Activated CD8-positive, alpha-beta T cell treated with anti-CD3 and anti-CD28 coated beads, Interleukin-2, amount 10 ng/mL, durations not matched to agents 7 days and 5 days (primary cell): ENCODE data around the gene APOC1. TPM values are rescaled to one million over a fixed set of nuclear protein-coding genes. Genes with fewer than 3 reads are reported as not detected.
A peak's percentile ranks its signal among the peaks of the same experiment; 100 is the strongest.
"Not testable (repeated sequence)": the region's sequence is repeated elsewhere in the genome, so short reads cannot be mapped to it uniquely, and the experiment has no call there.

Source experiments
- ATAC-seq: fragments of 150-1000 bp; cut with Tn5 transposase; one replicate; pipeline ENCODE4 v1.10.0; 2021; ENCODE audit warnings: moderate library complexity
- CTCF ChIA-PET: fragments of 350-600 bp; sonication (Branson Sonifier 250); formaldehyde crosslinking; loops from one replicate; lab custom pipeline; 2021; ENCODE audit warnings: antibody characterized with exemption; lab: Charles Lee
- POLR2A ChIA-PET: fragments of 350-600 bp; sonication (Branson Sonifier 250); formaldehyde crosslinking; loops from one replicate; lab custom pipeline; 2021; ENCODE audit warnings: antibody characterized with exemption; lab: Charles Lee
- DNase-seq: peaks from one replicate; pipeline ENCODE4 v3.0.0-alpha.2; 2020
- H3K27ac Mint-ChIP-seq: one replicate; pipeline ENCODE4 v1.8.0; 2021; ENCODE audit warnings: mild to moderate bottlenecking, mixed read lengths
- H3K27me3 Mint-ChIP-seq: one replicate; pipeline ENCODE4 v1.8.0; 2021; ENCODE audit warnings: low read depth, mixed read lengths
- H3K36me3 Mint-ChIP-seq: one replicate; pipeline ENCODE4 v1.8.0; 2021; ENCODE audit warnings: low read depth, mixed read lengths
- H3K4me1 Mint-ChIP-seq: one replicate; pipeline ENCODE4 v1.8.0; 2021; ENCODE audit warnings: low read depth, mixed read lengths
- H3K4me3 Mint-ChIP-seq: one replicate; pipeline ENCODE4 v1.8.0; 2021; ENCODE audit warnings: mild to moderate bottlenecking, mixed read lengths
- H3K9me3 Mint-ChIP-seq: one replicate; pipeline ENCODE4 v1.8.0; 2022; ENCODE audit warnings: mixed read lengths; ENCODE audit not compliant: insufficient read depth
- total RNA-seq, 2 experiments: library from RNA; stranded (reverse); gene quantifications; one replicate each; pipeline ENCODE4 v1.2.3, GENCODE V29; 2021

Gene APOC1
- total RNA-seq, result not detected

DNA sequence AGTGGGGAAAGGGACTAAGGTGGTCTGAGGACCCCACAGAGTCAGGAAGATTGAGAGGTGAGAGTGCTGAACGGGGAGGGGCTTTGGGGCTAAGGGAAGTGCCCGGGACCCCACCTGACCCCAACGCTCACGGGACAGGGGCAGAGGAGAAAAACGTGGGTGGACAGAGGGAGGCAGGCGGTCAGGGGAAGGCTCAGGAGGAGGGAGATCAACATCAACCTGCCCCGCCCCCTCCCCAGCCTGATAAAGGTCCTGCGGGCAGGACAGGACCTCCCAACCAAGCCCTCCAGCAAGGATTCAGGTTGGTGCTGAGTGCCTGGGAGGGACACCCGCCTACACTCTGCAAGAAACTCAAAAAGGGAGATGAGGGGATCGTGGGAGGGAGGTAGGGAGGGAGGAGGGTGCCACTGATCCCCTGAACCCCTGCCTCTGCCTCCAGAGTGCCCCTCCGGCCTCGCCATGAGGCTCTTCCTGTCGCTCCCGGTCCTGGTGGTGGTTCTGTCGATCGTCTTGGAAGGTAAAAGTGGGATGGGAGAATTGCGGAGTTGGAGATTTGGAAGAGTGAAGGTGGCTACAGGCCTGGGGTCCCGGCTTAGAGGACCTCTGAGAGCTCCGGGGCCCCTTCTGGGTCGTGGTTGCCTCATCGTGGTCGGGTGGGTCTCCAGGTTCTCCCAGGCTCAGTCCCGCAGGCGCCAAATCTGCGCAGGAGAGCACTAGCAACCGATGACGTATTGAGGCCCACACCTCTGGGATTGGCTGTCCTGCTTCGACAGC, at the start of gene APOC1:
Gene APOC1, plus strand, starts transcription at position 176 of the 774 bp plus-strand sequence. Its CDS starts 284 bp downstream, at position 460.
- POLR2A ChIA-PET, result interaction anchor here (0.6 to 1.1 kb wide), 2 partner anchors 40 to 652 kb away, joined by 3 to 4 read pairs; partner anchors contain the start of gene CLPTM1
- H3K27ac Mint-ChIP-seq, result peak within 1 kb of the TSS; percentile 87
- peak within 1 kb of the TSS; percentile 89 for H3K4me3 Mint-ChIP-seq
- peak; percentile 99 for ATAC-seq
- CTCF ChIA-PET, result interaction anchor here (1.0 to 2.7 kb wide), 2 partner anchors 11 to 37 kb away, joined by 3 to 9 read pairs; no protein-coding TSS in a partner anchor
- peaks cover 17% of the 10 kb centered on the region for H3K27me3 Mint-ChIP-seq
- H3K9me3 Mint-ChIP-seq, H3K36me3 Mint-ChIP-seq: not testable (repeated sequence)
- peak; percentile 83 for DNase-seq
- peaks cover 14% of the 10 kb centered on the region for H3K4me1 Mint-ChIP-seq

DNA sequence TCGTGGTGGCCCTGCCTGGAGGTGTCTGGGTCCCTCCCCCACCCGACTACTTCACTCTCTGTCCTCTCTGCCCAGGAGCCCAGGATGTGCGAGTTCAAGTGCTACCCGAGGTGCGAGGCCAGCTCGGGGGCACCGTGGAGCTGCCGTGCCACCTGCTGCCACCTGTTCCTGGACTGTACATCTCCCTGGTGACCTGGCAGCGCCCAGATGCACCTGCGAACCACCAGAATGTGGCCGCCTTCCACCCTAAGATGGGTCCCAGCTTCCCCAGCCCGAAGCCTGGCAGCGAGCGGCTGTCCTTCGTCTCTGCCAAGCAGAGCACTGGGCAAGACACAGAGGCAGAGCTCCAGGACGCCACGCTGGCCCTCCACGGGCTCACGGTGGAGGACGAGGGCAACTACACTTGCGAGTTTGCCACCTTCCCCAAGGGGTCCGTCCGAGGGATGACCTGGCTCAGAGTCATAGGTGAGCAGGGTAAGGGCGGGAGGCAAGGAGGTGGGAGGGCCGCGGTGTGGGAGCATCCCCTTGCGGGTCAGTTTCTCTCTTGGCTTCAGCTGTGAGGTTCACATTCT, 49.1 kb upstream of the APOC1 start:
- no peaks in the 10 kb centered on the region for H3K9me3 Mint-ChIP-seq
- no peak overlapping the region for H3K4me3 Mint-ChIP-seq
- H3K27me3 Mint-ChIP-seq, result peaks cover 5% of the 10 kb centered on the region
- no peak overlapping the region for H3K27ac Mint-ChIP-seq
- CTCF ChIA-PET, result no interaction called here
- ATAC-seq, result no peak
- POLR2A ChIA-PET, result no interaction called here
- DNase-seq, result no peak
- no peaks in the 10 kb centered on the region for H3K4me1 Mint-ChIP-seq
- H3K36me3 Mint-ChIP-seq, result no peaks in the 10 kb centered on the region

DNA sequence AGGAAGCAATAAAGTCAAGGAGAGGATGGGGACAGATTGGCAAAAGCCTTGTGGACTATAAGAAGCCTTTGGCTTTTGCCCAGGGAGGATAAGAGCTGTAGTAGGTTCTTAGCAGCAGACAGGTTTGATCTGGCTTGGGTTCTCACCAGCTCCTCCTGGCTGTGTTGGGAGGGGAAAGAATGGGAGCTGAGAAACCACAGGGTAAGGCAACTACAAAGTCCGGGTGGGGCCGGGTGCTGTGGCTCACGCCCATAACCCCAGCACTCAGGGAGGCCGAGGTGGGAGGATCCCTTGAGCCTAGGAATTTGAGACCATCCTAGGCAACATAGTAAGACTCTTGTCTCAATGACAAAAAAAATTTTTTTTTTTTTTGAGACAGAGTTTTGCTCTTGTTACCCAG, 47.7 kb upstream of the APOC1 start:
- Mint-ChIP-seq H3K4me1 (no peaks in the 10 kb centered on the region), H3K9me3 (no peaks in the 10 kb centered on the region), H3K36me3 (no peaks in the 10 kb centered on the region), H3K27me3 (no peaks in the 10 kb centered on the region), H3K27ac (no peak overlapping the region), H3K4me3 (no peak overlapping the region)
- ChIA-PET POLR2A (no interaction called here), CTCF (no interaction called here)
- DNase-seq, result no peak
- ATAC-seq, result no peak

DNA sequence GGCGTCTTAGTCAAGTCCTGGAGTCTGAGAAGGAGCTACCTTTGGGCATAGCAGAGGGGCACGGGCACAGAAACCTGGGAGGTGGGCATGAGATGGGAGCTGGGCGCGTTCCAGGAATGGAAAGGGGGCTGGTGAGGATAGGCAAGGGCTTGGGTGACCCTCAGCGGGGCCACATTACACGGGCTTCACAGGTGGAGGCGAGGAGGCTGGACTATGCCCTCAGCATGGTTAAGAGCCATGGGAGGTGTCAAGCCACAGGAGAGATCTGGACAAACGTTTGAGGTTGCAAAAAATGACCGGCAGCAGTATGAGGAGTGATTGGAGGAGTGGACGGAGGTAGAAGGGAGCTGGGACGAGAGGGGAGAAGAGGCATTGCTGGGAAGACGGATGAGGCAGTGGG, 46.8 kb upstream of the APOC1 start:
- H3K4me3 Mint-ChIP-seq, result no peak overlapping the region
- POLR2A ChIA-PET, result no interaction called here
- no peaks in the 10 kb centered on the region for H3K27me3 Mint-ChIP-seq
- CTCF ChIA-PET, result no interaction called here
- H3K9me3 Mint-ChIP-seq, result no peaks in the 10 kb centered on the region
- ATAC-seq (no peak), DNase-seq (no peak)
- no peak overlapping the region for H3K27ac Mint-ChIP-seq
- no peaks in the 10 kb centered on the region for H3K4me1 Mint-ChIP-seq
- no peaks in the 10 kb centered on the region for H3K36me3 Mint-ChIP-seq

DNA sequence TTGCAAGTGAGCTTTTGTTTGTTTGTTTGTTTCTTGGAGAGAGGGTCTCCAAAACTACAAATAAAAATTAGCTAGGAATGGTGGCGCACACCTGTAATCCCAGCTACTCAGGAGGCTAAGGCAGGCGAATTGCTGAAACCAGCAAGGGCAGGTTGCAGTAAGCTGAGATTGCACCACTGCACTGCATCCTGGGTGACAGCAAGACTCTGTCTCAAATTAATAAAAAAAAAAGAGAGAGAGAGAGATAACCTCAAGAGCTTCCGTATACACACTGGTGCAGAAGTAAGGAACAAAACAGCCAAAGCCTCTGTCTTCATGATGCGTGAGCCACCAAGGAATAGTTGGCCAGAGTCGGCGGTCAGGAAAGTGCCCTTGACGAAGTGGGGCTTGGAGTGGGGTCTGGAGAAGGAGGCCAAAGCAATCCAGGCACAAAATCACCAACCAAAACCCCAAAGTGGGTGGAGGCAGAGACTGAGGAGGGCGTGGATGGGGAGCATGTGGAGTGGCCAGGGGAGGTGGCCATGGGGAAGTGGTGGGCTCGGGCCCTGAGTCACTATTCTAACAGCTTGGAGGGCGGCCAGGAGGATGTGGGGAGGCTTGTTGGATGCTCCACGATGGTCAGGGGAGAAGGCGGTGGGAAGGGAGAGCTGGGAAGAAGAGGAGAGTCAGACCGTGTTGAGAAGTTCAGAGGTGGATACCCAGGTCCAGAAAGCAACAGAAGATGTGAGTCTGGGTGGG, 44.5 kb upstream of the APOC1 start:
- Mint-ChIP-seq H3K36me3 (no peaks in the 10 kb centered on the region), H3K27me3 (no peaks in the 10 kb centered on the region), H3K27ac (no peak overlapping the region), H3K9me3 (no peaks in the 10 kb centered on the region), H3K4me3 (no peak overlapping the region), H3K4me1 (no peaks in the 10 kb centered on the region)
- POLR2A ChIA-PET, result no interaction called here
- CTCF ChIA-PET, result interaction anchor here (0.9 kb wide), 1 partner anchor 146 kb away, joined by 4 read pairs; no protein-coding TSS in a partner anchor
- no peak for ATAC-seq
- DNase-seq, result no peak

DNA sequence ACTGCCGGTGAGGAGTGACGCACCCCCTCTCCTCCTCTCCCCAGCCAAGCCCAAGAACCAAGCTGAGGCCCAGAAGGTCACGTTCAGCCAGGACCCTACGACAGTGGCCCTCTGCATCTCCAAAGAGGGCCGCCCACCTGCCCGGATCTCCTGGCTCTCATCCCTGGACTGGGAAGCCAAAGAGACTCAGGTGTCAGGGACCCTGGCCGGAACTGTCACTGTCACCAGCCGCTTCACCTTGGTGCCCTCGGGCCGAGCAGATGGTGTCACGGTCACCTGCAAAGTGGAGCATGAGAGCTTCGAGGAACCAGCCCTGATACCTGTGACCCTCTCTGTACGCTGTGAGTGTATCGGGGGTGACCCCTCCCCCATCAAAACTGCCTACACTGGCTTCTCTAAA, 42.6 kb upstream of the APOC1 start:
- CTCF ChIA-PET, result no interaction called here
- ATAC-seq, result no peak
- no peak overlapping the region for H3K27ac Mint-ChIP-seq

DNA sequence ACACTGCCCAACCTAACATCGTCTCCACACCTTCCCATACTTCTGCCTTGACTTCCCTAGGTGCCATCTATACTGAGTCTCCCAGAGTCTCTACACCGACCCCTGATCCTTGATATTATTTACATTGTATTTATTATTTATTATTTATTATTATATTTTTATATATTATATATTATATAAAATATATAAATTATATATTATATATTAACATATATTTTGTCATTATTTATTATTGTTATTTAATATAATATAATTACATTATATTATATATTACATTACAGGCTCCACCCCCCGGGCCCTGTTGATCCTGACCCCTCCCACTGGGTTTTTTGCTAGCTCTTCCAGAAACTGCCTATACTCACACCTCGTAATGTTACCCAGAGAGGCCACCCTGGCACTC, 41.7 kb upstream of the APOC1 start:
- POLR2A ChIA-PET, result interaction anchor here (0.5 kb wide), 1 partner anchor 408 kb away, joined by 3 read pairs; no protein-coding TSS in a partner anchor

More for the DNA sequence above, 42.6 kb upstream of the APOC1 start:
- H3K27me3 Mint-ChIP-seq, result no peaks in the 10 kb centered on the region
- H3K9me3 Mint-ChIP-seq, result no peaks in the 10 kb centered on the region
- no peak overlapping the region for H3K4me3 Mint-ChIP-seq
- POLR2A ChIA-PET, result interaction anchor here (0.6 kb wide), 1 partner anchor 1109 kb away, joined by 3 read pairs; no protein-coding TSS in a partner anchor
- no peaks in the 10 kb centered on the region for H3K36me3 Mint-ChIP-seq
- no peak for DNase-seq
- peaks cover under 1% of the 10 kb centered on the region for H3K4me1 Mint-ChIP-seq

DNA sequence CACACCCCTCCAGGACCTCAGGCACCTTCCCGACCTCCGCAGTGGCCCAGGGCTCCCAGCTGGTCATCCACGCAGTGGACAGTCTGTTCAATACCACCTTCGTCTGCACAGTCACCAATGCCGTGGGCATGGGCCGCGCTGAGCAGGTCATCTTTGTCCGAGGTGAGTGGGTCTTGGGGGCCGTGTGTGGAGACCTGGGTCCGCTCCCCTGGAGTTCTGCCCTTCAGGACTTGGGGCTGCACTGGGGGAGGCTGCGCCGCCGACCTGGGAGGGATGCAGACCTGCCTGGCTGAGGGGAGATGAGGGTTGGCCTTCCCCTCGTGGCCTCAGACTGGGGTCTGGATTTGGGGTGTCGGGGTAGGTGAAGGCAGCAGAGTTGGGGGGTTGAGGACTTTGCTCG, 40.1 kb upstream of the APOC1 start:
- CTCF ChIA-PET, result interaction anchor here (1.5 kb wide), 1 partner anchor 150 kb away, joined by 3 read pairs; no protein-coding TSS in a partner anchor
- POLR2A ChIA-PET, result interaction anchor here (1.0 kb wide), 1 partner anchor 9 kb away, joined by 3 read pairs; no protein-coding TSS in a partner anchor
- H3K9me3 Mint-ChIP-seq, result no peaks in the 10 kb centered on the region

More for the DNA sequence above, 41.7 kb upstream of the APOC1 start:
- no peaks in the 10 kb centered on the region for H3K9me3 Mint-ChIP-seq
- H3K4me1 Mint-ChIP-seq, result peaks cover 9% of the 10 kb centered on the region
- H3K36me3 Mint-ChIP-seq, result no peaks in the 10 kb centered on the region
- no peak overlapping the region for H3K4me3 Mint-ChIP-seq
- no peaks in the 10 kb centered on the region for H3K27me3 Mint-ChIP-seq
- CTCF ChIA-PET, result no interaction called here
- no peak overlapping the region for H3K27ac Mint-ChIP-seq
- ATAC-seq (no peak), DNase-seq (no peak)

DNA sequence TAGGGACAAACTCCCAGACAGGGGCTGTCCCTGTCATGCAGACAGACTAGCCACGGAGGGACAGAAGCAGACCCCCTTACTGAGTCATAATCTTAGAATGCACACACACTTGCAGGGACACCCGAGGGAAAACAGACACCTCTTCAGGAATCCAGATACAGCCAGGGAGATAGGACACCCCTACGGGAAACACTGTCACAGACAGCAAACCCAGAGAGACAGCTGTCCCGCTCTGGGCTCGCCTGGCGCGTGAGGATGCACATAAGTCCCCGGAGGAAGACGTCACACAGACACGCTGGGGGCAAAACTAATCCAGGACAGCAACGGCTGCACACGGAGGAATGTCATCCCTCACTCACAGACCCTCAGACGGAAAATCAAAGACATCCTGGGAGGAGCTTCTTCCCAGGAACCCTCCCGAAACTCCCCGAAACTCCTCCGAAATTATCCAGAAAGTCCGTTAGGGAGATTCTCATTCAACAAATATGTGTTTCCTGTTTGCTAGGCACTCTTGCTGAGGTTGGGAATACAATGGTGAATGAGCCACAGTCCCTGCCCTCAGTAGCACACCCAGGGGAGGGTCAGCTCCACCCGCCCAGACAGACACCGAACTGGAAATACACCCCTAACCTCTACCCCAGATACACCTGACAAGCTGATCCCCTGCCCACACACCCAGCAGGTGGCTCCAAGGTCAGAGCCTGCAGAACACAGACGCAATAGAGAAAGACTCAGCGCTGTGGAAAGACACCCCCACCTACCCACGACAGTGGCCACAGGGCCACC, 38.5 kb upstream of the APOC1 start:
- no peak for ATAC-seq
- no peak overlapping the region for H3K4me3 Mint-ChIP-seq
- no peaks in the 10 kb centered on the region for H3K27me3 Mint-ChIP-seq
- H3K36me3 Mint-ChIP-seq, result no peaks in the 10 kb centered on the region
- H3K27ac Mint-ChIP-seq, result no peak overlapping the region
- H3K9me3 Mint-ChIP-seq, result no peaks in the 10 kb centered on the region
- peaks cover 15% of the 10 kb centered on the region for H3K4me1 Mint-ChIP-seq
- ChIA-PET CTCF (no interaction called here), POLR2A (no interaction called here)
- no peak for DNase-seq

More for the DNA sequence above, 40.1 kb upstream of the APOC1 start:
- no peak for DNase-seq
- no peak overlapping the region for H3K27ac Mint-ChIP-seq
- no peak overlapping the region for H3K4me3 Mint-ChIP-seq
- H3K27me3 Mint-ChIP-seq, result no peaks in the 10 kb centered on the region
- H3K4me1 Mint-ChIP-seq, result peaks cover 15% of the 10 kb centered on the region
- no peaks in the 10 kb centered on the region for H3K36me3 Mint-ChIP-seq
- no peak for ATAC-seq

DNA sequence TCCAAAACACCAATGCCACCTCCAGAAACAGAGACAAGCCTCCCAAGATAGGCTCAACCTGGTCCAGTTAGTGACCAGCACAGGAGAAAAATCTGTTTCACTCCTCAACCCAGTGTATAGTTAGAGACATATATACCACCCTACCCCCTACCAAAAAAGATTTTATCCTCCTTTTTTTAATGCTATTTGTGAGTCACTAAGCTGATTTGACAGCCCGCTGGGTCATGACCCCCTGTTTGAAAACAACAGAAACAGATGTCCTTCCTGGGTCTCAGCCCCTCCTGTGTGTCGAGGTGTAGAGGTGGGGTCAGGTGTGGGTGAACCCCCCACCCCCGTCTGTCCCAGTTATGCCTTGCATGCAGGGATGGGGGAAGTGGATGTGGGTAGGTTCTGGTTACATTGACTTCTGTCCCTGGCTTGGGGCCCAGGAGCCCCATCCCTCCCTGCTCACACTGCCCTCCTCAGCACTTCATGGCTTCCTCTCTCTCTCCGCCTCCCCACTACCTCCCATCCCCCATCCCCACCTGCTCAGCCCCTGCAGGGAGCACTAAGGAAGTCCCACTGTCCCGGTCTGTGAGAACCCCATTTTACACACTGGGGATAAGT, 37.4 kb upstream of the APOC1 start:
- no peak overlapping the region for H3K4me3 Mint-ChIP-seq
- CTCF ChIA-PET, result no interaction called here

More for the DNA sequence above, 37.4 kb upstream of the APOC1 start:
- Mint-ChIP-seq H3K27me3 (no peaks in the 10 kb centered on the region), H3K27ac (peak overlapping the region; percentile 73), H3K36me3 (no peaks in the 10 kb centered on the region), H3K9me3 (no peaks in the 10 kb centered on the region), H3K4me1 (peaks cover 15% of the 10 kb centered on the region)
- POLR2A ChIA-PET, result no interaction called here
- peak; percentile 34 for ATAC-seq
- peak; percentile 32 for DNase-seq
